MM.1S (cell line): ENCODE results near the gene AGAP1.

Experiments
- EZH2 ChIP-seq: fragments of 300-600 bp; sonication (generic); optimal IDR thresholded peaks from 2 replicates; pipeline ENCODE3; 2017; ENCODE audit warnings: low read depth, mild to moderate bottlenecking, antibody characterized with exemption, low read length, mixed read lengths
- EZH2phosphoT487 ChIP-seq: fragments of 300-600 bp; sonication (generic); IDR thresholded peaks from 2 replicates; pipeline ENCODE4 v1.6.1; 2018; ENCODE audit warnings: antibody characterized with exemption, low read length
- TF ChIP-seq, protein P1 (sequence below): fragments of 300-600 bp; sonication (generic); IDR thresholded peaks from 2 replicates; pipeline ENCODE4 v1.5.1; 2016; ENCODE audit warnings: antibody characterized with exemption, low read length, mixed read lengths

GRCh38 chr2:235930701-235931100 is 436.9 kb downstream of the AGAP1 start:
- TF ChIP-seq, protein P1, sequence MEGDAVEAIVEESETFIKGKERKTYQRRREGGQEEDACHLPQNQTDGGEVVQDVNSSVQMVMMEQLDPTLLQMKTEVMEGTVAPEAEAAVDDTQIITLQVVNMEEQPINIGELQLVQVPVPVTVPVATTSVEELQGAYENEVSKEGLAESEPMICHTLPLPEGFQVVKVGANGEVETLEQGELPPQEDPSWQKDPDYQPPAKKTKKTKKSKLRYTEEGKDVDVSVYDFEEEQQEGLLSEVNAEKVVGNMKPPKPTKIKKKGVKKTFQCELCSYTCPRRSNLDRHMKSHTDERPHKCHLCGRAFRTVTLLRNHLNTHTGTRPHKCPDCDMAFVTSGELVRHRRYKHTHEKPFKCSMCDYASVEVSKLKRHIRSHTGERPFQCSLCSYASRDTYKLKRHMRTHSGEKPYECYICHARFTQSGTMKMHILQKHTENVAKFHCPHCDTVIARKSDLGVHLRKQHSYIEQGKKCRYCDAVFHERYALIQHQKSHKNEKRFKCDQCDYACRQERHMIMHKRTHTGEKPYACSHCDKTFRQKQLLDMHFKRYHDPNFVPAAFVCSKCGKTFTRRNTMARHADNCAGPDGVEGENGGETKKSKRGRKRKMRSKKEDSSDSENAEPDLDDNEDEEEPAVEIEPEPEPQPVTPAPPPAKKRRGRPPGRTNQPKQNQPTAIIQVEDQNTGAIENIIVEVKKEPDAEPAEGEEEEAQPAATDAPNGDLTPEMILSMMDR, result no peak
- TF ChIP-seq EZH2 (no peak), EZH2phosphoT487 (no peak)
